K562 (cell line): Measurements from ENCODE around the gene CCDC116. TPM values are rescaled to one million over a fixed set of nuclear protein-coding genes. Genes with fewer than 3 reads are reported as not detected.

Experiments used
- ARHGAP35 ChIP-seq: fragments of 450-650 bp; IDR thresholded peaks from 2 replicates; pipeline ENCODE4 v1.6.1; 2018; ENCODE audit not compliant: partially characterized antibody
- CBFA2T3 ChIP-seq: fragments of 450-650 bp; IDR thresholded peaks from 2 replicates; pipeline ENCODE4 v1.6.1; 2017
- CREM ChIP-seq: IDR thresholded peaks from 2 replicates; pipeline ENCODE4 v1.6.1; 2014; ENCODE audit warnings: antibody characterized with exemption, low read depth
- EZH2 ChIP-seq: IDR thresholded peaks from 2 replicates; pipeline ENCODE4 v1.6.1; 2012; ENCODE audit warnings: low read depth, mild to moderate bottlenecking, inconsistent platforms, low read length, borderline replicate concordance
- HNRNPLL ChIP-seq: fragments of 200-400 bp; formaldehyde crosslinking; IDR thresholded peaks from 2 replicates; pipeline ENCODE4 v1.6.1; 2017; ENCODE audit warnings: low read length, low read depth, mild to moderate bottlenecking; ENCODE audit not compliant: poor library complexity, severe bottlenecking
- JUN ChIP-seq, 2 experiments: sonication (generic) in 1 of 2; formaldehyde crosslinking in 1 of 2; IDR thresholded peaks; 2 replicates each; pipeline versions ENCODE4 v1.6.1 to v1.8.0; 2012 to 2022; ENCODE audit warnings: borderline replicate concordance in 2 of 2, mild to moderate bottlenecking in 2 of 2, improper control_type of control experiment in 1 of 2, low read depth in 1 of 2, low read length in 1 of 2, missing genetic modification reagents in 1 of 2
- KDM4B ChIP-seq, 2 experiments: fragments of 450-650 bp in 1 of 2; sonication (generic) in 1 of 2; IDR thresholded peaks; 2 replicates each; pipeline ENCODE4 v1.6.1; 2016 to 2017; ENCODE audit warnings: borderline replicate concordance in 2 of 2, antibody characterized with exemption in 1 of 2, low read depth in 1 of 2, mild to moderate bottlenecking in 1 of 2
- MYBL2 ChIP-seq, 2 experiments: fragments of 450-650 bp in 1 of 2; sonication (generic) in 1 of 2; formaldehyde crosslinking in 1 of 2; IDR thresholded peaks; 2 replicates each; pipeline versions ENCODE4 v1.6.1 to v1.8.1; 2017 to 2022; ENCODE audit warnings: borderline replicate concordance in 1 of 2, inconsistent platforms in 1 of 2, low read depth in 1 of 2, mild to moderate bottlenecking in 1 of 2, missing genetic modification reagents in 1 of 2, moderate library complexity in 1 of 2
- NR3C1 ChIP-seq: sonication (generic); formaldehyde crosslinking; IDR thresholded peaks from 2 replicates; pipeline ENCODE4 v1.8.1; 2022; ENCODE audit warnings: missing genetic modification reagents
- RNF219 ChIP-seq: fragments of 250-450 bp; sonication (Bioruptor Pico); IDR thresholded peaks from 2 replicates; pipeline ENCODE4 v1.5.0; 2022; ENCODE audit warnings: mild to moderate bottlenecking
- ZBTB17 ChIP-seq: fragments of 450-650 bp; formaldehyde crosslinking; IDR thresholded peaks from 2 replicates; pipeline ENCODE4 v1.4.0; 2020; ENCODE audit warnings: mild to moderate bottlenecking
- ZNF140 ChIP-seq: fragments of 250-450 bp; sonication (Bioruptor Pico); IDR thresholded peaks from 2 replicates; pipeline ENCODE4 v1.8.0; 2021; ENCODE audit warnings: moderate library complexity, mild to moderate bottlenecking, inconsistent platforms
- ZNF24 ChIP-seq: fragments of 450-650 bp; IDR thresholded peaks from 2 replicates; pipeline ENCODE4 v1.6.1; 2016
- ZNF311 ChIP-seq: fragments of 250-450 bp; sonication (Bioruptor Pico); IDR thresholded peaks from 2 replicates; pipeline ENCODE4 v1.4.0; 2020; ENCODE audit warnings: mild to moderate bottlenecking, moderate library complexity
- ZNF354B ChIP-seq: fragments of 250-450 bp; sonication (Bioruptor Pico); IDR thresholded peaks from 2 replicates; pipeline ENCODE4 v1.4.0; 2020
- ZNF408 ChIP-seq: fragments of 250-450 bp; sonication (Bioruptor Pico); IDR thresholded peaks from 2 replicates; pipeline ENCODE4 v1.4.0; 2020; ENCODE audit warnings: low read depth, mild to moderate bottlenecking, moderate library complexity
- ZNF584 ChIP-seq: fragments of 200-800 bp; sonication (Bioruptor generic); IDR thresholded peaks from 2 replicates; pipeline ENCODE4 v1.6.1; 2016; ENCODE audit warnings: low read depth, mild to moderate bottlenecking, missing genetic modification characterization, missing compliant biosample characterization
- ZNF77 ChIP-seq: fragments of 250-450 bp; sonication (Bioruptor Pico); IDR thresholded peaks from 2 replicates; pipeline ENCODE4 v1.5.0; 2020
- polyA plus RNA-seq, 8 experiments: library from polyadenylated mRNA; depleted of rRNA in 4 of 8; stranded (reverse) in 5 of 8; unstranded in 3 of 8; fragments of >200 nt; fragmentation: Nextera tagmentation in 2 of 8; fragmentation: Illumina TruSeq in 1 of 8; extraction: Ambion mirVana in 2 of 8; extraction: Trizol in 1 of 8; gene quantifications; 2 replicates each; pipeline versions ENCODE4 v1.2.1 to v1.2.3, GENCODE V29; 2011 to 2014; ENCODE audit warnings: inconsistent platforms in 1 of 8, missing spikeins in 1 of 8
- total RNA-seq, 7 experiments: library from RNA; depleted of rRNA in 6 of 7; stranded (reverse); fragments of >200 nt in 6 of 7; fragmentation: Illumina TruSeq in 2 of 7; extraction: Trizol in 2 of 7; gene quantifications; 2 replicates each; pipeline versions ENCODE4 v1.2.1 to v1.2.3, GENCODE V29; 2011 to 2021; ENCODE audit warnings: low replicate concordance in 1 of 7
- TF ChIP-seq, protein P1 (sequence below): fragments of 450-650 bp; IDR thresholded peaks from 2 replicates; pipeline ENCODE4 v1.6.1; 2014; ENCODE audit warnings: low read depth, mild to moderate bottlenecking, moderate library complexity, borderline replicate concordance
- TF ChIP-seq, protein P2 (sequence below): conservative IDR thresholded peaks from 2 replicates; pipeline ENCODE4 v1.6.1; 2011; ENCODE audit warnings: low read depth, mild to moderate bottlenecking, low read length; ENCODE audit not compliant: control insufficient read depth
- TF ChIP-seq, protein P3 (sequence below): fragments of 450-650 bp; formaldehyde crosslinking; IDR thresholded peaks from 2 replicates; pipeline ENCODE4 v1.4.0; 2020; ENCODE audit warnings: mild to moderate bottlenecking, moderate library complexity

CCDC116 gene
- total and polyA plus RNA-seq, 9 of the 15 experiments (the other 6 are each of a cell fraction or from before 2014, with no cell fraction given) = 1.6 to 11.3 (median 4.7) TPM

DNA sequence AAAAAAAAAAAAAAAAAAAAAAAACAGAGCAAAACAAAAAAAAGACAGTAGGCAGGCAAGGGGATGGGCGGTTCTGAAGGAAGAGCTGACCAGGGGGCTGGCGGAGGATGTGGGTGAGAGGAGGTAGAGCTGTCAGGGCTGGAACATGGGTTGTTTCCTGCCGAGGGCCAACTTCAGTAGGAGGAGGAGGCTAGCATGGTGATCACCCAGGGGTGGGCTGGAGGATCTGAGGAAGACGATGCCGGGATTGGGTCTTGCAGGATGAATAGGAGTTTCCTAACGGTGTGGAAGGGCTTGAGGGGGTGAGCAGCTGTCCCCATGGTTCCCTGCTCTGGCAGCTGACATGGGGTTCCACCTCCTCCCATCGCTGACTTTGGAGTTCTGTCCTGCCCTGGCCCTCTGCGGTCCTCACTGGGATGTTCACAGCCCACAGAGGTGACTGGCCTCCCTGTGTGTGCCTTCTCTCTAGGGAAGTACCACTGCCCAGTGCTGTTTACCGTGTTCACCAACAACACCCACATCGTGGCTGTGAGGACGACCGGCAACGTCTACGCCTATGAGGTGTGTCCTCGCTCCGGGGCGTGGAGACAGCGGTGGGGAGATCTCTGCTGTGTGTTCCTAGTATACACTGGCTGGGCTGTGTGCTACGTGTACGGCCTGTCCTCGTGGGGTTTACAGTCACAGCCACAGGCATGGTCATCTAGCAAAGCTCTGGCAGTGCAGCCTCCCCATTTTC lies 48.4 kb downstream of the CCDC116 start (continued):
- no peak for TF ChIP-seq JUN (IDR thresholded peaks at IDR 0.05; ENCODE audit: borderline replicate concordance, low read depth, low read length)
- TF ChIP-seq JUN (CRISPR knock-in tag; IDR thresholded peaks at IDR 0.05; ENCODE audit: borderline replicate concordance) = 0 out of 2 replicates have a peak, but pooled peaks have one; percentile 58
- TF ChIP-seq ZNF77 (CRISPR knock-in tag) = no peak
- TF ChIP-seq ZNF408 = no peak
- TF ChIP-seq ZNF140 = peak; percentile 49; the same call in 1 of the 2 replicates
- TF ChIP-seq ZNF584 (CRISPR knock-in tag) = no peak
- no peak for TF ChIP-seq EZH2
- TF ChIP-seq NR3C1 (CRISPR knock-in tag) = 0 out of 2 replicates have a peak, but pooled peaks have one; percentile 69
- TF ChIP-seq ZNF354B (CRISPR knock-in tag) = no peak
- no peak for TF ChIP-seq KDM4B (IDR thresholded peaks at IDR 0.05; ENCODE audit: borderline replicate concordance in 2 of 2, low read depth in 1 of 2)
- TF ChIP-seq, protein P1, sequence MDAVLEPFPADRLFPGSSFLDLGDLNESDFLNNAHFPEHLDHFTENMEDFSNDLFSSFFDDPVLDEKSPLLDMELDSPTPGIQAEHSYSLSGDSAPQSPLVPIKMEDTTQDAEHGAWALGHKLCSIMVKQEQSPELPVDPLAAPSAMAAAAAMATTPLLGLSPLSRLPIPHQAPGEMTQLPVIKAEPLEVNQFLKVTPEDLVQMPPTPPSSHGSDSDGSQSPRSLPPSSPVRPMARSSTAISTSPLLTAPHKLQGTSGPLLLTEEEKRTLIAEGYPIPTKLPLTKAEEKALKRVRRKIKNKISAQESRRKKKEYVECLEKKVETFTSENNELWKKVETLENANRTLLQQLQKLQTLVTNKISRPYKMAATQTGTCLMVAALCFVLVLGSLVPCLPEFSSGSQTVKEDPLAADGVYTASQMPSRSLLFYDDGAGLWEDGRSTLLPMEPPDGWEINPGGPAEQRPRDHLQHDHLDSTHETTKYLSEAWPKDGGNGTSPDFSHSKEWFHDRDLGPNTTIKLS = no peak
- TF ChIP-seq, protein P2, sequence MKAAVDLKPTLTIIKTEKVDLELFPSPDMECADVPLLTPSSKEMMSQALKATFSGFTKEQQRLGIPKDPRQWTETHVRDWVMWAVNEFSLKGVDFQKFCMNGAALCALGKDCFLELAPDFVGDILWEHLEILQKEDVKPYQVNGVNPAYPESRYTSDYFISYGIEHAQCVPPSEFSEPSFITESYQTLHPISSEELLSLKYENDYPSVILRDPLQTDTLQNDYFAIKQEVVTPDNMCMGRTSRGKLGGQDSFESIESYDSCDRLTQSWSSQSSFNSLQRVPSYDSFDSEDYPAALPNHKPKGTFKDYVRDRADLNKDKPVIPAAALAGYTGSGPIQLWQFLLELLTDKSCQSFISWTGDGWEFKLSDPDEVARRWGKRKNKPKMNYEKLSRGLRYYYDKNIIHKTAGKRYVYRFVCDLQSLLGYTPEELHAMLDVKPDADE = 0 out of 2 replicates have a peak, but pooled peaks have one; percentile 27
- no peak for TF ChIP-seq CREM
- TF ChIP-seq ZBTB17 = no peak
- no peak for TF ChIP-seq ZNF24
- TF ChIP-seq HNRNPLL = peak; percentile 28
- TF ChIP-seq ARHGAP35 = no peak
- no peak for TF ChIP-seq MYBL2 (IDR thresholded peaks at IDR 0.05; ENCODE audit: low read depth)
- TF ChIP-seq MYBL2 (CRISPR knock-in tag; IDR thresholded peaks at IDR 0.05; ENCODE audit: borderline replicate concordance) = peak; percentile 85; the same call in 1 of the 2 replicates
- TF ChIP-seq RNF219 (CRISPR knock-in tag) = no peak
- no peak for TF ChIP-seq CBFA2T3
- TF ChIP-seq, protein P3, sequence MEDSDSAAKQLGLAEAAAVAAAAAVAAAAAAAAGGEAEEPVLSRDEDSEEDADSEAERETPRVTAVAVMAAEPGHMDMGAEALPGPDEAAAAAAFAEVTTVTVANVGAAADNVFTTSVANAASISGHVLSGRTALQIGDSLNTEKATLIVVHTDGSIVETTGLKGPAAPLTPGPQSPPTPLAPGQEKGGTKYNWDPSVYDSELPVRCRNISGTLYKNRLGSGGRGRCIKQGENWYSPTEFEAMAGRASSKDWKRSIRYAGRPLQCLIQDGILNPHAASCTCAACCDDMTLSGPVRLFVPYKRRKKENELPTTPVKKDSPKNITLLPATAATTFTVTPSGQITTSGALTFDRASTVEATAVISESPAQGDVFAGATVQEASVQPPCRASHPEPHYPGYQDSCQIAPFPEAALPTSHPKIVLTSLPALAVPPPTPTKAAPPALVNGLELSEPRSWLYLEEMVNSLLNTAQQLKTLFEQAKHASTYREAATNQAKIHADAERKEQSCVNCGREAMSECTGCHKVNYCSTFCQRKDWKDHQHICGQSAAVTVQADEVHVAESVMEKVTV (CRISPR knock-in tag) = no peak
- no peak for TF ChIP-seq ZNF311 (CRISPR knock-in tag)
